HPDE6-E6E7 (cell line): Measurements from ENCODE around the gene MKNK1.

ENCODE experiments used
- DNase-seq: peaks from one replicate; pipeline ENCODE4 v3.0.0; 2011; ENCODE audit warnings: missing footprints; ENCODE audit errors: extremely low spot score

Gene MKNK1

DNA sequence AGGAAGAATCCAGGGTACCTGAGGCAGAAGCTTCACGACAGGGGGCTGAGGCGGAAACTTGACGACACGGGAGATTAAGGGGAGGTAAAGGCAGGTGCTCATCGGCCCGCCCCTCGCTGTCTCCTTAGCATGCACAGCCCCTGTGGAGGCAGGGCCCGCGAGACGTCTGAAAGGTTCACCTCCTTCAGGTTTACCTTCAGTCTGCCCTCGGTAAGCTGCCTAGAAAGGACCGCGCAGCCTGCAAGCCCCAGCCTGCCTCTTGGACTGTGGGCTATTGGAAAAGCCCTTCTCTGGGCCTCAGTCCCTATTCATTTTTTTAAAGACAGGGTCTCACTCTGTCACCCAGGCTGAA lies 81.1 kb downstream of the MKNK1 start:
- no peak for DNase-seq

DNA sequence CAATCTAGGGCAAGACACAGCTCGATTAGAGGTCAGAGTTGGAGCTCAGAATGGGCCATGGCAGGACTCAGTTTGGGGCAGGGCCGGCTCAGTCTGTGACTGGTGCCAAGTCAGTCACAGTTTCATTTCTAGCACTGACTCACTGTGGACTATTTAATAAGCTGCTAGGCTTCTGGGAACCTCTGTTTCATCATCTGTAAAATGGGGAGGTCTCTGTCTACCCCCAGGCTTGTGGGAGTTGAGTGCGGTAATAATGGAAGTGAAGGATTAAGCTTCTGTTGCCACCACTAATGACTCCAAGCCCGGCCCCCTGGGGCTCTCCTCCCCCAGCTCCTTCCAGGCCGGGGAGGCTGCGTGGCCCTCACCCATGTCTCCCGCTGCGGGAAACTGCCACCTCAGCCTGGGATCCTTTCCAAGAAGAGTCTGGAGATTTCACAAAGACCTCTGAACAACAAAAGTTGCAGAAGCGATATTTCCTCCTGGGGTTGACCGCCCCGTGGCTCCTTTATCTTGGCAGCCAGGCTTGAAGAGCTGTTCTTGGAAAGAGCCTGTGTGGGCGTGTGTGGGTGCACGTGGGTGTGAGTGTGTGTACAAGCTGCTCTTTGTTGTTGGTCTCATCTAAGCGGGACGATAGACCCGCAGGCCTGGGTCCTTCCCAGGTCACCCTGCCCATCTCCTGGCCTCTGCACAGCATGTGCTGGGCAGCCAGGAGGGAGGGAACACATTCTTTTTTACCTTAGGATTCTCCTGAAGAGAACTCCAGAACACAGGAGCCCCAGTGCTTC lies 81.7 kb downstream of the MKNK1 start:
- no peak for DNase-seq

DNA sequence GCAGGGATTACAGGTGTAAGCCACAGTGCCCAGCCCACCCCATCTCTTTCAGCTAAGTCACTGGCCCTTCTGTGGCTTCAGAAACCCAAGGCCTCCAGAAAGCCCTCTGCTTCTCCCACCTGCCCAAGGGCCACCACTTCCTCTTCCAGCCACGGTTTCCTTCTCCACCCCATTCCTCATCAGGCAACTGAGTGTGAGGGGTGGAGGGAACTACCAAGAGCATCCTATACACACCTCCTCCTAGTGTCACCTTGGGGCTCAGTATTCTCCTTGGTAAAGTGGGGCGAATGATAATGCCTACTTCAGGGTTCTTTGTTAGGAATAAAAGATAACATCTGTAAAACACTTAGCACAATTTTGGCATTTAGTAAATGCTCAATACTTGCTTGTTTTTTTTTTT lies 82.7 kb downstream of the MKNK1 start:
- DNase-seq, result no peak

DNA sequence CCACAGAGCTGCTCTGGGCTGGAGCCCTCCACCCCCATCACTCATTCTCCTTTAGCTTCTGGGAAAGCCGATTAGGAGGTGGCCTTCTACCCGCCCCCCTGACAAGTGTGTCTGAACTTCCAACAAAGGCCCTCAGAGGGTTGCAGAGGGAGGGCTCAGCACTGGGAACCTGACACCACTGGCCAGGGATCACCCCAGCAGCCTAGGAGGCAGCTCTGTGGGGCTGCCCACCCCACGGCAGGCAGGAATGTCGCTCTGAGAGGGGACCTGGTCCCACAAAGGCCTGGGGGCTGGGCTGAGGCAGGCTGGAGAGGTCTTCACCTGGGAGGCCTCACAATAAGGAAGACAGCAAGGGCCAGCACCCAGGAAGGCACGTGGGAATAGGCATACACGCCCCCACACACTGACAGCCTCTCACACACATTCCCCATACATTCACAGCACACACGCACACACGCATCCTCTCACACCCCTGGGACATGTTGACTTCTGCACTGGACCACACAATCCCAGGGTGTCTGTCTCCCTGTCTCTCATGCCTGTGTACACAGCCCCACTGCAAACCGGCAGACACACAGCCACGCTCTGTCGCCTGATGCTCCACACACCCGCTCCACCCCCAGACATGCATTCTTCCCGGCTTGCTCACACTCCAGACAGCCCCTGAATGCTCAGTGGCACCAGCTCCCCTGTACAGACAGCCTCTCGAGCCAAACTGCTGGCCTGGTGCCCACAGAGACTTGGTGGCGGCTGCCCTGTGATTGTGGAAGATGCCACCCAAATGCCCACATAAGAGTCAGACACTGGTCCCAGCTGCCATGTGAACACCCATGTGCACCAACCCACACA lies 83.8 kb downstream of the MKNK1 start:
- no peak for DNase-seq

DNA sequence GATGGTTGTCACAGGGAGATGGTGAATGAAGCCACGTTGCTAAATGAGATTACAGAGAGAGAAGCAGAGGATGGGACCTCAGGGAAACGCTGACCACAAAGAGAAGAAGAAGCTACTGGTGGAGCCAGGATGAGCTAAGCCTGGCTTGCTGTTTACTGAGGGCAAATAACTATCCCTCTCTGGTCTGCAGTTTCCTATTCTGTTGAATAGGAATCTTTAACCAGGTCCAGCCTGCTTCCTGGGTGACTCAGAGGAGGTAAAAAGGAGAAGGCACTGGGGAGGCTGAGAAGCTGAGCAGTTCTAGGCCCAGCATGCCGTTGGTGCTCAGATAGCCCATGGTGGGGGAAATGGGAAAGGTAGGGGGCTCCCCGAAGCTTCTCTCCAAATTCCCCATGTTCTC lies 84.9 kb downstream of the MKNK1 start:
- DNase-seq, result no peak

DNA sequence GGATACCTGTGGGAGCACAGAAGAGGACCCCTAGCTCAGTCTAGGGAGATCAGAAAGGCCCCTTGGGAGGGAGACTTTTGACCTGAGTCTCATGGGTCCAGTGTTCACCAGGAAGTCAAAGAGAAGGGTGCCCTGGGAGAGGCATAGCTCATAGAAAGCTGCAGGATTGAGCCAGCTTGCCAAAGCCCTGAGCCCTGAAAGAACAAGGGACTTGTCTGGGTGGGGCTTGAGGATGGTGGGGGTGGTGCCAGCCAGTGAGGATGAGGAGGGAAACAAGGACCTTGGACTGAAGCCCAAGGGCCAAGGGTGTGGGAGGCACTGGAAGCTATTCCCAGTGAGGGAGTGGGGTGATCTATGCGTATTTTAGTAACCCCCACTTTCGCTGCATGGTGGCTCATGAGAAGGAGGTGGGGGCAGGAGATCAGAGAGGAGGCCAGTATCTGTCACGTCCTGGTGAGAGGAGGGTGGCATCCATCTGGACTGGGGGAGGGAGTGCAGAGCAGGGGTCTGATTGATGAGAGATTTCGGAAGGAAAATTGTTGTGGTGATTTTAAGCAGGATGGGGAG lies 86.1 kb downstream of the MKNK1 start:
- DNase-seq, result no peak

DNA sequence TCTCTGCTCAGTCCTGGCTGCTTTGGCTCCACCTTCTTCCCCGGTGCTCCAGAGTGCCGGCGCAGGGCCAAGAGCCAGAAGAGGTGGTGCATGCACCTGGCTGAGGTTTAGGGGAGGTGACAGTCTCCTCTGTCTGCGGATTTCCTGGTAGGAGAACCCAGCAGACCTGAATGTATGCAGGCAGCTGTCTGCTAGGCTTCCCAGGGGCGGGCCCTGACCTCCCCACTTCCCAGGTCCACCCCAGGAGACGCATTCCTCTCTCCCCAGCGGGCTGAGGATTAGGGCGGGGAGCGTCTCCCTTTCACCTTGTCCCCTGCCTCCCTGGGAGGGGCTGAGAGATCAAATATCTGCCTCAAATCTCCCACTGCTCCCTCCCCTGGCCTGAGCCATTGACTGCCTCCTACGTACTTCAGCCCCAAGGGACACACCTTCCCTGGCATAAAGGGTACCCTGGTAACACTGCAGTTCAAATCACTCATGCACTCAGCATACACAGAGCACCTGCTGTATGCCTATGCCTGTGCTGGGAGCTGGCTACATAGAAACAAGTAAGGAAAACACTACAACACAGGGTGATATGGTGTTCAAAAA lies 87.0 kb downstream of the MKNK1 start:
- no peak for DNase-seq

DNA sequence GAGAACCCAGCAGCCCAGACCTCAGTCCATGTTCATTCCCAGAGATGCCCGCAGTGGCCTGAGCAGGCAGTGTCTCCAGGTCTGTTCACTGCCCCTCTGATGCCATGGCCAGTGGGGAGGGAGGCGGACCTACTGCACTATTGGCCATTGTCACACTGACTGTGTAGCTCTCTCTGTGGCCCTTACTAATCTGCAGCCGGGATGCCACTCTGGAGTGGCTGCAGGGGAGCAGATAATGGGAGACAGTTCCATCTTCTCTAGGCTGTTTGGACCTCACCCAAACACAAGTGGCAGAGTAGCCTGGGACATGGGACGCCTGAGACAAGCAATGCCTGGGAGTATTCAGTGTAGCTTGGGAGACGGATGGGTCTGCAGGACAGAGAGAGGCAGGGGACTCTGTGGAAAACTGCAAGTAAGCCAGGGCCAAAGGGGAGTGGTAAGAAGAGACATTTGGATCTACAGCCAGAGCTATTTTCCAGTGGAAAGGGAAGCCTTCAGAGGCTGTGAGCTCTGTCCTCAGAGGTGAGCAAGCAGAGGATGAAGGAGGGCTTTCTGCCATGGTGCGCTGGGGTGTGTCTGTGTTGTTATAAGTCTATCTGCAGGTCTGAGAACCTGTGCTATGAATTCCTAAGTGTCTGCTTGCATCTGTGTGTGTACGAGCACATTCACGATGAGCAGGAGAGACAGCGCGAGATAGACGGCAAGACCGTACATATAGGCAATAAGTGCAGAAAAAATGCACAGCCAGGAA lies 87.7 kb downstream of the MKNK1 start:
- no peak for DNase-seq

DNA sequence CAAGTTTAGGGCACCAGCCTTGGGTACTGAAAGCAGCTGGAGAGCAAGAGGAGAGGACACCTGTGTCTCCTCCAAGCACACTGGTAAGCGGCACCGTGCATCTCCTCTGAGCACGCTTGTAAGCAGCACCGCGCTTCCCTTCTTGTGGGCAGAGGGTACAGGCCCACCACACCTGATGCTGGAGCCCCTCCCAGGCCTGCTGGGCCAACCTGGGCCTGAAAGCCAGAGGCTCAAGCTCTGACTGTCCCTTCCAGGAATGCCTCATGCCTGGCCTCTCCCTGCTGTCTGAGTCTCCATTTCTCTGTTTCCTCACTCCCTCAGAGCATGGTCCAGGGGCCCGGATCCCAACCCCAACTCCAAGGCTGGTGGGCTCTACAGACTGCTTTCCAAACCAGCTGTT lies 88.5 kb downstream of the MKNK1 start:
- DNase-seq, result no peak

DNA sequence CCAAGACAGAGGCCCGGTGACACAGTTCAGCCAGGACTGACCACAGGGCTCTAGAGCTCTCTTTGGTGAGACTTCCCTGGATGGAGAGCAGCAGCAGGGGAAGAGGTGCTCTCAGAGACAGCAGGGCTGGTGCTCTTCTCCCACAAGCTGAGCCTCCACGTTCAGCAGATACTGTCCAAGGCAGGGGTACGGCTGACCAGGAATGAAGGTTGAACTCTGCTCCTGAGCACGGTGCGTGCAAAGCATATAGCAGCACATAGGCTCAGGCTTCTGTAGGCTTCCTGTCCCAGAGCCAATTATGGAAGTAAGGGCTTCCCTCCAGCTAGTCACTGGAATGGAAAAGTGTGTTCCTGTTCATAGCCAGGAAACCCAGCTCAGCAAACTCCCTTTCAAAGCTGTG lies 90.5 kb downstream of the MKNK1 start:
- no peak for DNase-seq

DNA sequence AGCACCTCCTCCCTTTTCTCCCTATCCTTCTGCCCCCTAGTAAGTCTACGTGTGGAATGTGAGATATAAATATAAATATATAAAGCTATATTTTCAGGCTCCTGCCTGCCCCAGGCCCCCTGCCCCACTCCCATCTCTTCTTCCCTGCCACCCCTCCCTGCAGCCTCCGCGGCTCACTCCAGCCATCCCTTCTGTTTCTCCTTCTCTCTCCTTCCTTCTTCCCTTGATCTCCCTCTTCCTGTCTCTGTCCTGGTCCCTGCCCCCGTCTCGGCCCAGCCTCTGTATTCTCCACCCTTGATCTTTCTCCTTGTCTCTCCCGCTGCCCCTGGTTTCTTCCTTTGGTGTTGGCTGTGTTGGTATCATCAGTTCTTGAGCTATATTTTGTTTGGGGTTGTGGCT lies 91.3 kb downstream of the MKNK1 start:
- DNase-seq, result no peak

DNA sequence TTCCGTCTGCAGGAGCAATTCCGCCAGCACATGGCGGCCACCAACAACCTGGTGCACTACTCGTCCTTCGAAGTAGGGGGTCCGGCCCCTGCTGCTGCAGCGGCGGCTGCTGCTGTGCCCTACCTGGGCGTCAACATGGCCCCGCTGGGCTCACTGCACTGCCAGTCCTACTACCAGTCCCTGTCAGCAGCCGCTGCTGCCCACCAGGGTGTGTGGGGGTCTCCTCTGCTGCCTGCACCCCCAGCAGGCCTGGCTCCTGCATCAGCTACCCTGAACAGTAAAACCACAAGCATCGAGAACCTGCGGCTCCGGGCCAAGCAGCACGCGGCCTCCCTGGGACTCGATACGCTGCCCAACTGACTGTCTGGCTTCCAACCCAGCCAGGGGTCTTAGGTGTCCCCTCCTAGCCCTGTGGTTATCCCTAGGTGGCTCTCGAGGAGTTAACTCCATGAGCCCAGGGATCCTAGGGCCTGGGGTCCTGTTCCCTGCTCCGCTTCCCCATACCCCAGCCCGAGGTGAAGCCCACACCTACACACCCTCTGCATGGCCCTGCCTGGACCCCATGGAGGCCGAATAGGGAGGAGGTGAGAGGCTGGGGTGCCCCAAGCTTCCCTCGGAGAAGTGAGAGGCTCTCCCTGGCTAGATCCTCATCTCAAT lies 91.8 kb downstream of the MKNK1 start:
- no peak for DNase-seq

DNA sequence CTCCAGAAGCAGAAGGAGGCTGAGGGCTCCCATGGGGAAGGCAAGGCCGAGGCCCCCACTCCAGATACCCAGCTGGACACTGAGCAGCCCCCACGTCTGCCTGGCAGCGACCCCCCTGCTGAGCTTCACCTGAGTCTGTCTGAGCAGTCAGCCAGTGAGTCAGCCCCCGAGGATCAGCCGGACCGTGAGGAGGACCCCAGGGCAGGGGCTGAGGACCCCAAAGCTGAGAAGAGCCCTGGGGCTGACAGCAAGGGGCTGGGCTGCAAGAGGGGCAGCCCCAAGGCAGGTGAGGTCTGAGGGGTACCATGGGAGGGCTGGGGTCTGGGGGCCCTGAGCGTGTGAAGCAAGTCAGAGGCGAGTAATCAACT lies 93.1 kb downstream of the MKNK1 start:
- no peak for DNase-seq

DNA sequence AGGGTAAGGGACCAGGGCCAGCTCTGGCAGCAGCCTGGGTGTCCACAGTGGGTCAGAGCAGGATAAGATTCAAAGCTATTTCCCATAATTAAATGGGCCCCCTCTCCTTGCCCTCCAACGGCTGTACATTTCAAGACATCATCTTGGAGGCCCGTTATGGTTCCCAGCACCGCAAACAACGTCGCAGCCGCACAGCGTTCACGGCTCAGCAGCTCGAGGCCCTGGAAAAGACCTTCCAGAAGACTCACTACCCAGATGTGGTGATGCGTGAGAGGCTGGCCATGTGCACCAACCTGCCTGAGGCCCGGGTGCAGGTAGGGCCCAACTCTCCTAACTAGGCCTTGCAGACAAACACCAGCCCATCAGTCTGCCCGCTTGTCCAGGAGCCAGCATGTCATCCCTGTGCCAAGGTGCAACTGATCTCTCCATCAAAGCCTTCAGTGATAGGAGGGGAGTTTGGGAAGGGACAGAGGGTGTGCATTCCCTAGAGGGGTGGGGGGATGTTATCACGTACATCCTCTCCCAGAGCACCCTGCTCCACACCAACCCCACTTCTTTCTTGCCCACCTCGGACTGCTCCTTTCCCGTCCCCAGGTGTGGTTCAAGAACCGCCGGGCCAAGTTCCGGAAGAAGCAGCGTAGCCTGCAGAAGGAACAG lies 93.6 kb downstream of the MKNK1 start:
- no peak for DNase-seq

DNA sequence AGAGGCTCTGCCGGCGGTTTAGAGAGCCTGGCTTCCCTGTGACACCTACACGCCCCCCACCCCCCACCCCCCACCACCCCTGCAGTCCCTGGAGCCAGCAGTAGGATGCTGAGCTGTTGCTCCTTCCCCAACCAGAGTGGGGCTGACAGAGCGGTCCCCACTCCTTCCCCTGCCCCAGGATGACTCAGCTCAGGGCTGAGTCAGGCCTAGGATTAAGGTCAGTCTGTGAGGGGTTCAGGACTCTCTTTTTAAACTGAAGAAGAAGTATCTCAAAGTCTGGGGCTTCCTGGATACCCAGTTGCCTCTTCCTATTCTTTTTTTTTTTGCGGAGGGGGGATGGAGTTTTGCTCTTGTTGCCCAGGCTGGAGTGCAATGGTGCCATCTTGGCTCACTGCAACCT lies 95.3 kb downstream of the MKNK1 start:
- no peak for DNase-seq
